Ishikawa (cell line): ENCODE results near the gene SIRT3.

ENCODE experiments used
- CEBPB ChIP-seq: IDR thresholded peaks from 2 replicates; pipeline ENCODE4 v1.6.1; 2012
- CREB1 ChIP-seq: IDR thresholded peaks from 2 replicates; pipeline ENCODE4 v1.6.1; 2012; ENCODE audit warnings: low read depth
- EGR1 ChIP-seq: IDR thresholded peaks from 2 replicates; pipeline ENCODE4 v1.6.1; 2012
- EP300 ChIP-seq: IDR thresholded peaks from 2 replicates; pipeline ENCODE4 v1.6.1; 2012; ENCODE audit warnings: borderline replicate concordance
- FOXM1 ChIP-seq: IDR thresholded peaks from 2 replicates; pipeline ENCODE4 v1.6.1; 2012; ENCODE audit warnings: low read depth, borderline replicate concordance
- NFIC ChIP-seq: IDR thresholded peaks from 2 replicates; pipeline ENCODE4 v1.6.1; 2012
- RAD21 ChIP-seq: IDR thresholded peaks from 2 replicates; pipeline ENCODE4 v1.6.1; 2012; ENCODE audit warnings: low read depth
- REST ChIP-seq: IDR thresholded peaks from 2 replicates; pipeline ENCODE4 v1.6.1; 2012; ENCODE audit warnings: low read depth, mild to moderate bottlenecking
- TAF1 ChIP-seq: IDR thresholded peaks from 2 replicates; pipeline ENCODE4 v1.6.1; 2012; ENCODE audit warnings: low read depth, mild to moderate bottlenecking
- TCF12 ChIP-seq: IDR thresholded peaks from 2 replicates; pipeline ENCODE4 v1.6.1; 2012; ENCODE audit warnings: low read depth
- TEAD4 ChIP-seq: IDR thresholded peaks from 2 replicates; pipeline ENCODE4 v1.6.1; 2012
- USF1 ChIP-seq: IDR thresholded peaks from 2 replicates; pipeline ENCODE4 v1.6.1; 2012
- YY1 ChIP-seq: IDR thresholded peaks from 2 replicates; pipeline ENCODE4 v1.6.1; 2012; ENCODE audit warnings: low read depth
- ZBTB7A ChIP-seq: IDR thresholded peaks from 2 replicates; pipeline ENCODE4 v1.6.1; 2012; ENCODE audit warnings: low read depth
- TF ChIP-seq, protein P1 (sequence below): IDR thresholded peaks from 2 replicates; pipeline ENCODE4 v1.6.1; 2012

SIRT3 gene

GRCh38 chr11:224424-224823, 11.7 kb downstream of the SIRT3 start:
- TF ChIP-seq EGR1 (no peak), USF1 (no peak), CEBPB (no peak), TAF1 (no peak), EP300 (no peak), RAD21 (no peak), CREB1 (no peak)
- TF ChIP-seq, protein P1, sequence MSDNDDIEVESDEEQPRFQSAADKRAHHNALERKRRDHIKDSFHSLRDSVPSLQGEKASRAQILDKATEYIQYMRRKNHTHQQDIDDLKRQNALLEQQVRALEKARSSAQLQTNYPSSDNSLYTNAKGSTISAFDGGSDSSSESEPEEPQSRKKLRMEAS: no peak

DNA sequence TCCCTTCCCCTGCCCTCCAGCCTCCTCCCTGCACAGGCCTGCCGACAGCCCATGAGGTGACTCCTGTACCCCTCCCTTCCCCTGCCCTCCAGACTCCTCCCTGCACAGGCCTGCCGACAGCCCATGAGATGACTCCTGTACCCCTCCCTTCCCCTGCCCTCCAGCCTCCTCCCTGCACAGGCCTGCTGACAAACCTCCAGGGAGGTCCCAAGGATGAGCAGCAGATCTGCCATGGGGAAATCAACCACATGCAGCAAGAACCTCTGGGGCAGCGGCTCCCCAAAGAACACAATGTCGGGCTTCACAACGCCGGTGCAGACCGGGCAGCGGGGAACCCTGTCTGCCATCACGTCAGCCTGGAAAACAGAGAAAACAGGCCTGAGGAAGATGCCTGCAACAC, 12.3 kb downstream of the SIRT3 start:
- TF ChIP-seq CEBPB (no peak), CREB1 (no peak), ZBTB7A (no peak), USF1 (no peak), TAF1 (no peak), NFIC (no peak), YY1 (no peak), FOXM1 (no peak), REST (no peak), EGR1 (no peak)

- no peak for TF ChIP-seq TEAD4
- TF ChIP-seq TCF12: no peak
Observed at GRCh38 chr11:223026-223789, 12.9 kb downstream of the SIRT3 start.

DNA sequence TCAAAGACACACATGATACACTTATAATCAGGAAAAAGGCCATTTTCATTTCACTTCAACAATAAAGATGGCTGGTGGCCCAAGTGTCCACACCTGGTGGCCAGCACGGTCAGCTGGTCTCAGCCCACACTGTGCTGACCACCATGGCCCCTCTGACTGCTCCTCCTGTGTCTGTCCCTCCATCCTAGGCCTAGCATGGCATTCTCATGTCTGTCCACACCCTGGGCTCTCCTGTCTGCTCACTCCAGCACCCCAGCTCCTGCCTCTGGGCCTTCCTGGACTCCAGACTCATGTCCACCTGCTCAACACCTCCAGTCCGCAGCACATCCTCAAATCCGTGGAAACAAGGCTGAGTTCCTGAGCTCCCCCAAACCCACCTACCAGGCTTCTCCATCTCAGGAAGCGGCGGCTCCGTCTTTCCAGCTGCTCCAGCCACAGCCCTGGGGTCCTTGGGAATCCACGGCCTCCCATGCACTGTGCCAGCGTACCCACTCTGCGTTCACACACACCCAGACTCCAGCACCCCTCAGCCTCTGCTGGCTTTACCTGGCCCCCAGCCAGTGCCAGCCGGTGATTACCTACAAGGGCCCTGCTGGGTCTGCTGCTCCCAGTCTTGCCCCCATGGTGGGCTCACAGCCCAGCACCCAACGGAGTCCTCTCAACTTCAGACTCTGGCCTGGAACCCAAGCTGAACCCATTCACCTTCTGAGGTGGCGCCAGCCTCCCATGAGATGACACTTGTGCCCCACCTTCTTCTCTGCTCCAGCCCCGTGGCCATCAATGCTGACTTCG, 13.9 kb downstream of the SIRT3 start:
- TF ChIP-seq ZBTB7A (no peak), FOXM1 (no peak), NFIC (no peak), TCF12 (no peak), CREB1 (no peak), RAD21 (no peak), YY1 (no peak), TAF1 (no peak), CEBPB (no peak), TEAD4 (no peak), EGR1 (no peak), USF1 (no peak), REST (no peak), EP300 (no peak)
- TF ChIP-seq, protein P1: no peak

GRCh38 chr11:221539-221938, 14.6 kb downstream of the SIRT3 start:
- no peak for TF ChIP-seq EGR1
- TF ChIP-seq CREB1: no peak
- no peak for TF ChIP-seq RAD21
- TF ChIP-seq TEAD4: no peak
- no peak for TF ChIP-seq REST
- no peak for TF ChIP-seq CEBPB
- TF ChIP-seq FOXM1: no peak
